GM12874 (cell line): ENCODE data around the gene ARHGAP15.

Source experiments
- CTCF ChIP-seq: IDR thresholded peaks from 2 replicates; pipeline ENCODE4 v1.5.1; 2011; ENCODE audit warnings: low read depth, mild to moderate bottlenecking, control low read depth, low read length, moderate library complexity; ENCODE audit not compliant: insufficient read depth

ARHGAP15 gene

GRCh38 chr2:143361346-143361745 is 232.1 kb downstream of the ARHGAP15 start:
- no peak for TF ChIP-seq CTCF

GRCh38 chr2:143371616-143372015 is 242.4 kb downstream of the ARHGAP15 start:
- TF ChIP-seq CTCF = no peak

GRCh38 chr2:143375384-143375880 is 246.2 kb downstream of the ARHGAP15 start:
- TF ChIP-seq CTCF = no peak

GRCh38 chr2:143378996-143379395 is 249.8 kb downstream of the ARHGAP15 start:
- TF ChIP-seq CTCF = no peak

- TF ChIP-seq CTCF = no peak
Observed at GRCh38 chr2:143379955-143380354, 250.7 kb downstream of the ARHGAP15 start.

GRCh38 chr2:143382573-143382972 is 253.4 kb downstream of the ARHGAP15 start:
- TF ChIP-seq CTCF = no peak

GRCh38 chr2:143383016-143383415 is 253.8 kb downstream of the ARHGAP15 start:
- TF ChIP-seq CTCF = no peak

- TF ChIP-seq CTCF = no peak
Observed at GRCh38 chr2:143384111-143384510, 254.9 kb downstream of the ARHGAP15 start.
